Measurements from ENCODE around the gene ELMO2.
"Not testable (repeated sequence)": the region's sequence is repeated elsewhere in the genome, so short reads cannot be mapped to it uniquely, and the experiment has no call there.

ELMO2 gene

DNA sequence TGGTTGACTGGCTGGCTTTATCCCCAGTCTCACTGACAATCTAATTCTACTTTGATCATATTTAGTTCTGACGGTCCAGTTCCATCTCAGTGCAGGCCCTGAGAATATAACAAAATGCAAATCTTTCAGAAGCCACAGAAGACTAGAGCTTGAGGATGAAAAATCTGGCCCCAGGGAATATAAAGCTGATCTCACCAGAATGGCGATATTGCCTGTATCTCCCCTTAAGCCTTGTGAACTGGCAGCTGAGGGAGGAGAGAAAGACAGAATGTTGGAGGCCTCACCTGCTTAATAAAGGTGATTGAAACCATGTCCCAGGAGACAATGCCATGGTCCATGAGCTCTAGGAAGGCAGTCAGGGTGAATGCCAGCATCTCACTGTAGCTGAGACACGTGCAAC, 19.4 kb downstream of the ELMO2 start:
- H3K36me3 ChIP-seq (ENCODE audit: control insufficient read depth, insufficient read depth, low read length): peaks cover 39% of the 10 kb centered on the region
- not testable (repeated sequence) for H3K4me3 ChIP-seq (ENCODE audit: low read depth, low read length); H3K27me3 ChIP-seq (ENCODE audit: control insufficient read depth, insufficient read depth, low read length); H3K9me3 ChIP-seq (ENCODE audit: control insufficient read depth, insufficient read depth, low read length); H3K9ac ChIP-seq (ENCODE audit: low read depth, low read length); H3K4me1 ChIP-seq (ENCODE audit: control insufficient read depth, insufficient read depth, low read length)

DNA sequence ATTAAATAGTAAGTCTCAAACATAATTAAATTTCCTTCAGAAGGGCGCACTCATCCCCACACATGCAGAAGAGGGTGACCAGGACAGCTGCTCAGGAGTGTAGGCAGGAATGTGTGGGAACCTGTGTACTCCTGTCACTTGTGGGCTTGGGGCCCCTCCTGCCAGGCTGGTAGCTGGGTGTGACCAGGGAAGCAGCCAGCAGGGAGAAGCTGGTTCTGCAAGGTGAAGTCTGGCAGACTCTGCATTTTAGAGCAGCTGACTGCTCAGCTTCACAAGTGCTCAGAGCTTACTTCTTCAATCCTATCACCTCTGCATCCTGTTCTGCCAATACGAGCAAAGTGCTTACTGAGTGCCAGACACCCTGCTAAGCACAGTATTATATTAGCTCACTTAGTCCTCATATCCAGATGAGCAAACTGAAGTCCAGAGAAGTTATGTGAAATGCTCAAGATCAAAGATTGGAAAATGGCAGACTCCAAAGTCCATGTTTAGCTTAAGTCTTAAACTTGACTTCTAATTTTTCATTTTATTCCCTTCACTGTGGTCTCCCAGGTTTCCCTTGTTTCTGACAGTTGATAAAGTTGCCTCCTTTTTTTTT, 27.9 kb downstream of the ELMO2 start:
- no peak overlapping the region for H3K9ac ChIP-seq (ENCODE audit: low read depth, low read length)
- no peaks in the 10 kb centered on the region for H3K4me1 ChIP-seq (ENCODE audit: control insufficient read depth, insufficient read depth, low read length)
- H3K9me3 ChIP-seq (ENCODE audit: control insufficient read depth, insufficient read depth, low read length): no peaks in the 10 kb centered on the region
- H3K36me3 ChIP-seq (ENCODE audit: control insufficient read depth, insufficient read depth, low read length): peaks cover 22% of the 10 kb centered on the region
- H3K27me3 ChIP-seq (ENCODE audit: control insufficient read depth, insufficient read depth, low read length): no peaks in the 10 kb centered on the region
- no peak overlapping the region for H3K4me3 ChIP-seq (ENCODE audit: low read depth, low read length)

GRCh38 chr20:46377518-46377917, 28.9 kb downstream of the ELMO2 start:
- Histone ChIP-seq H3K36me3 (ENCODE audit: control insufficient read depth, insufficient read depth, low read length) (peaks cover 23% of the 10 kb centered on the region), H3K4me3 (ENCODE audit: low read depth, low read length) (no peak overlapping the region), H3K4me1 (ENCODE audit: control insufficient read depth, insufficient read depth, low read length) (no peaks in the 10 kb centered on the region), H3K9ac (ENCODE audit: low read depth, low read length) (no peak overlapping the region), H3K9me3 (ENCODE audit: control insufficient read depth, insufficient read depth, low read length) (no peaks in the 10 kb centered on the region), H3K27me3 (ENCODE audit: control insufficient read depth, insufficient read depth, low read length) (no peaks in the 10 kb centered on the region)

- no peaks in the 10 kb centered on the region for H3K27me3 ChIP-seq (ENCODE audit: control insufficient read depth, insufficient read depth, low read length)
- no peak overlapping the region for H3K9ac ChIP-seq (ENCODE audit: low read depth, low read length)
- H3K36me3 ChIP-seq (ENCODE audit: control insufficient read depth, insufficient read depth, low read length): peaks cover 18% of the 10 kb centered on the region
- H3K4me3 ChIP-seq (ENCODE audit: low read depth, low read length): no peak overlapping the region
- H3K9me3 ChIP-seq (ENCODE audit: control insufficient read depth, insufficient read depth, low read length): no peaks in the 10 kb centered on the region
- H3K4me1 ChIP-seq (ENCODE audit: control insufficient read depth, insufficient read depth, low read length): no peaks in the 10 kb centered on the region
Measured at GRCh38 chr20:46376196-46376785, 30.1 kb downstream of the ELMO2 start.

GRCh38 chr20:46375771-46376170, 30.6 kb downstream of the ELMO2 start:
- no peaks in the 10 kb centered on the region for H3K9me3 ChIP-seq (ENCODE audit: control insufficient read depth, insufficient read depth, low read length)
- H3K9ac ChIP-seq (ENCODE audit: low read depth, low read length): no peak overlapping the region
- no peak overlapping the region for H3K4me3 ChIP-seq (ENCODE audit: low read depth, low read length)
- H3K36me3 ChIP-seq (ENCODE audit: control insufficient read depth, insufficient read depth, low read length): peaks cover 18% of the 10 kb centered on the region
- no peaks in the 10 kb centered on the region for H3K4me1 ChIP-seq (ENCODE audit: control insufficient read depth, insufficient read depth, low read length)
- no peaks in the 10 kb centered on the region for H3K27me3 ChIP-seq (ENCODE audit: control insufficient read depth, insufficient read depth, low read length)

DNA sequence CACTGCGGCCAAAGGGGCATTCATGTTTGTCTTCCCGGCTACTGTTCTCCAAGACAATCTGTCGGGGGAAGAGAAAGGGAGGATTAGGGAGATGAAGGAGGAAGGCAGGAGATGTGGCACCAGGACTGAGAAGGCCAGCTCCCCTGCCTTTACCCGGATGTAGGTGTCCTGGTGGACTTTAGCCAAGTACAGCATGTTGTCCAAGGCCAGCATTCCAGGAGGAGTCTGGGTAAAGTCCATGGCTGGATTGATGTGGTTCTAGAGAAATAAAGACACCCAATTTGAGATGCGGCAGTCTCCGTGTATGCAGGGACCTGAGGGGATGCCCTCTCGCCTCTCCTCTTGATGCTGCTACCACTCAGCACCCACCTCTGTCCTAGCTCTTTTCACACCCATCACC, 32.0 kb downstream of the ELMO2 start:
- Histone ChIP-seq H3K4me3 (ENCODE audit: low read depth, low read length) (no peak overlapping the region), H3K9ac (ENCODE audit: low read depth, low read length) (no peak overlapping the region), H3K36me3 (ENCODE audit: control insufficient read depth, insufficient read depth, low read length) (peaks cover 28% of the 10 kb centered on the region), H3K4me1 (ENCODE audit: control insufficient read depth, insufficient read depth, low read length) (no peaks in the 10 kb centered on the region), H3K27me3 (ENCODE audit: control insufficient read depth, insufficient read depth, low read length) (no peaks in the 10 kb centered on the region), H3K9me3 (ENCODE audit: control insufficient read depth, insufficient read depth, low read length) (no peaks in the 10 kb centered on the region)

- no peaks in the 10 kb centered on the region for H3K9me3 ChIP-seq (ENCODE audit: control insufficient read depth, insufficient read depth, low read length)
- no peak overlapping the region for H3K4me3 ChIP-seq (ENCODE audit: low read depth, low read length)
- peaks cover 50% of the 10 kb centered on the region for H3K36me3 ChIP-seq (ENCODE audit: control insufficient read depth, insufficient read depth, low read length)
- H3K27me3 ChIP-seq (ENCODE audit: control insufficient read depth, insufficient read depth, low read length): no peaks in the 10 kb centered on the region
- no peak overlapping the region for H3K9ac ChIP-seq (ENCODE audit: low read depth, low read length)
- H3K4me1 ChIP-seq (ENCODE audit: control insufficient read depth, insufficient read depth, low read length): no peaks in the 10 kb centered on the region
Measured at GRCh38 chr20:46371656-46372055, 34.8 kb downstream of the ELMO2 start.

DNA sequence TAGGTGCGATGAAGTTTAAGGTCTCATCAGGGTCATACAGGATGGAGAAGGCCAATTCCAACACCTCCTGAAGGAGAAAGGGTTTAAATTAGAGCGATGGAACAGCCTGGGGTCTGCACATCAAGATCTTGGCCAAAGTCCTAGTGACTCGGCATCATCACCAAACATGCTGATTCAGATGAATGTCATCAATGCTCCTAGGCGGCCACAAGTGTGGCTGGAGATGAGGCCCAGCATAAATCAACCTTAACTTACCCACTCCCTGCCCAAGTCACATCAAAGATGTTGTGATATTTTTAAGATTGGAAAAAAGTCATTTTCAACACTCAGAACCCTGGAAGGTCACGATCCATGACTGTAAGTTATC, 37.5 kb downstream of the ELMO2 start:
- Histone ChIP-seq H3K9me3 (ENCODE audit: control insufficient read depth, insufficient read depth, low read length) (no peaks in the 10 kb centered on the region), H3K36me3 (ENCODE audit: control insufficient read depth, insufficient read depth, low read length) (peaks cover 46% of the 10 kb centered on the region), H3K27me3 (ENCODE audit: control insufficient read depth, insufficient read depth, low read length) (no peaks in the 10 kb centered on the region), H3K4me1 (ENCODE audit: control insufficient read depth, insufficient read depth, low read length) (no peaks in the 10 kb centered on the region), H3K9ac (ENCODE audit: low read depth, low read length) (no peak overlapping the region), H3K4me3 (ENCODE audit: low read depth, low read length) (no peak overlapping the region)

- H3K4me3 ChIP-seq (ENCODE audit: low read depth, low read length): no peak overlapping the region
- H3K9me3 ChIP-seq (ENCODE audit: control insufficient read depth, insufficient read depth, low read length): no peaks in the 10 kb centered on the region
- no peaks in the 10 kb centered on the region for H3K27me3 ChIP-seq (ENCODE audit: control insufficient read depth, insufficient read depth, low read length)
- H3K36me3 ChIP-seq (ENCODE audit: control insufficient read depth, insufficient read depth, low read length): peaks cover 40% of the 10 kb centered on the region
- no peak overlapping the region for H3K9ac ChIP-seq (ENCODE audit: low read depth, low read length)
- H3K4me1 ChIP-seq (ENCODE audit: control insufficient read depth, insufficient read depth, low read length): no peaks in the 10 kb centered on the region
Measured at GRCh38 chr20:46367967-46368901, 38.2 kb downstream of the ELMO2 start.

DNA sequence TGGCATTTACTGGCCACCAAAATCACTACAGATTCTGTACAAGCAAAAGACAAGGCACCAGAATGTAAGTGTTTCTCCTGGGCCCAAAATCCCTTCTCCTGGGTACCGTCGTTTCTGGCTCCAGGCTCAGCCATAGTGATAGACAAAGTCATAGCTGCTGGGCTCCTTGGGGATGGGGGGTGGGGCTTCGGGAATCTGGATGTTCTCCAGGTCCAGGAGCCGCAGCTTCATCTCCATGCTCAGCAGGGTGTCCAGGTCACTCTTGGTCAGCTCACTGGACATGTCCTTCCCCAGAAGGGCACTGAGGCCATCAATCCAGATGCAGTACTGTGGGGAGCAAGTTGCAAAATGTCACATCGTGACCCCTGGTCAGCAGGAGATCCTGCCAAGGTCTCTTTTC, 39.2 kb downstream of the ELMO2 start:
- H3K27me3 ChIP-seq (ENCODE audit: control insufficient read depth, insufficient read depth, low read length): no peaks in the 10 kb centered on the region
- H3K4me3 ChIP-seq (ENCODE audit: low read depth, low read length): no peak overlapping the region
- no peaks in the 10 kb centered on the region for H3K4me1 ChIP-seq (ENCODE audit: control insufficient read depth, insufficient read depth, low read length)
- peaks cover 35% of the 10 kb centered on the region for H3K36me3 ChIP-seq (ENCODE audit: control insufficient read depth, insufficient read depth, low read length)
- H3K9me3 ChIP-seq (ENCODE audit: control insufficient read depth, insufficient read depth, low read length): no peaks in the 10 kb centered on the region
- H3K9ac ChIP-seq (ENCODE audit: low read depth, low read length): no peak overlapping the region

GRCh38 chr20:46366826-46367225, 39.6 kb downstream of the ELMO2 start:
- H3K4me1 ChIP-seq (ENCODE audit: control insufficient read depth, insufficient read depth, low read length): no peaks in the 10 kb centered on the region
- peaks cover 35% of the 10 kb centered on the region for H3K36me3 ChIP-seq (ENCODE audit: control insufficient read depth, insufficient read depth, low read length)
- H3K9me3 ChIP-seq (ENCODE audit: control insufficient read depth, insufficient read depth, low read length): no peaks in the 10 kb centered on the region
- no peak overlapping the region for H3K4me3 ChIP-seq (ENCODE audit: low read depth, low read length)
- H3K27me3 ChIP-seq (ENCODE audit: control insufficient read depth, insufficient read depth, low read length): no peaks in the 10 kb centered on the region
- no peak overlapping the region for H3K9ac ChIP-seq (ENCODE audit: low read depth, low read length)

Measured in iPS-15b (cell line).